Activated CD4-positive, alpha-beta memory T cell treated with anti-CD3 and anti-CD28 coated beads, Interleukin-2, amount 10 ng/mL, durations not matched to agents 7 days and 5 days (primary cell): ENCODE data around the gene PRSS3. TPM values are rescaled to one million over a fixed set of nuclear protein-coding genes. Genes with fewer than 3 reads are reported as not detected.
"Not testable (repeated sequence)": the region's sequence is repeated elsewhere in the genome, so short reads cannot be mapped to it uniquely, and the experiment has no call there.

Source experiments
- CTCF ChIA-PET: fragments of 350-600 bp; sonication (Branson Sonifier 250); formaldehyde crosslinking; loops from one replicate; lab custom pipeline; 2021; ENCODE audit warnings: antibody characterized with exemption, inconsistent platforms; lab: Charles Lee
- POLR2A ChIA-PET: fragments of 350-600 bp; sonication (Branson Sonifier 250); formaldehyde crosslinking; loops from one replicate; lab custom pipeline; 2021; ENCODE audit warnings: antibody characterized with exemption; lab: Charles Lee
- DNase-seq: peaks from one replicate; pipeline ENCODE4 v3.0.0-alpha.2; 2020
- H3K27ac Mint-ChIP-seq: one replicate; pipeline ENCODE4 v1.8.0; 2021; ENCODE audit warnings: mild to moderate bottlenecking, mixed read lengths
- H3K27me3 Mint-ChIP-seq: one replicate; pipeline ENCODE4 v1.8.0; 2021; ENCODE audit warnings: mixed read lengths
- H3K36me3 Mint-ChIP-seq: one replicate; pipeline ENCODE4 v1.8.0; 2021; ENCODE audit warnings: low read depth, mixed read lengths
- H3K4me1 Mint-ChIP-seq: one replicate; pipeline ENCODE4 v1.8.0; 2021; ENCODE audit warnings: mixed read lengths
- H3K4me3 Mint-ChIP-seq: one replicate; pipeline ENCODE4 v1.8.0; 2021; ENCODE audit warnings: mild to moderate bottlenecking, mixed read lengths
- H3K9me3 Mint-ChIP-seq: one replicate; pipeline ENCODE4 v1.8.0; 2021; ENCODE audit warnings: mixed read lengths
- total RNA-seq, 2 experiments: library from RNA; stranded (reverse); gene quantifications; one replicate each; pipeline ENCODE4 v1.2.3, GENCODE V29; 2021

PRSS3 gene
- total RNA-seq, 2 experiments from 2014 or later, result not detected

GRCh38 chr9:33829641-33830230, 34.4 kb downstream of the PRSS3 start:
- H3K4me3 Mint-ChIP-seq, H3K27ac Mint-ChIP-seq, H3K9me3 Mint-ChIP-seq, H3K36me3 Mint-ChIP-seq, H3K4me1 Mint-ChIP-seq, DNase-seq, CTCF ChIA-PET, H3K27me3 Mint-ChIP-seq: not testable (repeated sequence)
- POLR2A ChIA-PET, result interaction anchor here (1.4 kb wide), 1 partner anchor 12 kb away, joined by 5 read pairs; no protein-coding TSS in a partner anchor

GRCh38 chr9:33835625-33836260, 40.4 kb downstream of the PRSS3 start:
- ChIA-PET CTCF (no interaction called here), POLR2A (interaction anchor here (1.6 kb wide), 1 partner anchor 22 kb away, joined by 7 read pairs; no protein-coding TSS in a partner anchor)
- H3K9me3 Mint-ChIP-seq, result no peaks in the 10 kb centered on the region
- H3K27me3 Mint-ChIP-seq, result no peaks in the 10 kb centered on the region
- no peak overlapping the region for H3K4me3 Mint-ChIP-seq
- H3K27ac Mint-ChIP-seq, result no peak overlapping the region
- peaks cover 16% of the 10 kb centered on the region for H3K4me1 Mint-ChIP-seq
- DNase-seq, result no peak
- H3K36me3 Mint-ChIP-seq, result peaks cover 4% of the 10 kb centered on the region

- not testable (repeated sequence) for H3K9me3 Mint-ChIP-seq, H3K4me3 Mint-ChIP-seq, DNase-seq, H3K27me3 Mint-ChIP-seq, H3K27ac Mint-ChIP-seq, H3K36me3 Mint-ChIP-seq
- H3K4me1 Mint-ChIP-seq, result peaks cover 16% of the 10 kb centered on the region
- POLR2A ChIA-PET, result interaction anchor here (1.6 kb wide), 1 partner anchor 22 kb away, joined by 7 read pairs; no protein-coding TSS in a partner anchor
- CTCF ChIA-PET, result interaction anchor here (1.4 kb wide), 1 partner anchor 22 kb away, joined by 7 read pairs; no protein-coding TSS in a partner anchor
These were observed 40.9 kb downstream of the PRSS3 start for GRCh38 chr9:33836261-33836660.

- H3K4me1 Mint-ChIP-seq, result peaks cover 16% of the 10 kb centered on the region
- H3K4me3 Mint-ChIP-seq, result no peak overlapping the region
- H3K9me3 Mint-ChIP-seq, result no peaks in the 10 kb centered on the region
- ChIA-PET POLR2A (interaction anchor here (0.6 kb wide), 1 partner anchor 227 kb away, joined by 3 read pairs; no protein-coding TSS in a partner anchor), CTCF (interaction anchor here (0.6 to 1.6 kb wide), 3 partner anchors 10 to 23 kb away, joined by 4 to 7 read pairs (median 4); no protein-coding TSS in a partner anchor)
- no peak overlapping the region for H3K27ac Mint-ChIP-seq
- H3K27me3 Mint-ChIP-seq, result no peaks in the 10 kb centered on the region
- H3K36me3 Mint-ChIP-seq, result peaks cover 4% of the 10 kb centered on the region
- DNase-seq, result no peak
These were observed 41.8 kb downstream of the PRSS3 start for GRCh38 chr9:33837138-33837537.

- ChIA-PET POLR2A (interaction anchor here (0.6 kb wide), 1 partner anchor 28 kb away, joined by 3 read pairs; no protein-coding TSS in a partner anchor), CTCF (no interaction called here)
- Mint-ChIP-seq H3K27ac (no peak overlapping the region), H3K27me3 (no peaks in the 10 kb centered on the region), H3K9me3 (no peaks in the 10 kb centered on the region), H3K36me3 (peaks cover 14% of the 10 kb centered on the region), H3K4me1 (peaks cover 17% of the 10 kb centered on the region), H3K4me3 (no peak overlapping the region)
- no peak for DNase-seq
These were observed 45.0 kb downstream of the PRSS3 start for GRCh38 chr9:33840381-33840780.

GRCh38 chr9:33843312-33843961, 48.1 kb downstream of the PRSS3 start:
- peaks cover 19% of the 10 kb centered on the region for H3K4me1 Mint-ChIP-seq
- no peak overlapping the region for H3K27ac Mint-ChIP-seq
- peaks cover 18% of the 10 kb centered on the region for H3K36me3 Mint-ChIP-seq
- ChIA-PET POLR2A (no interaction called here), CTCF (interaction anchor here (0.5 to 2.0 kb wide), 4 partner anchors 11 to 474 kb away, joined by 3 to 7 read pairs (median 3); no protein-coding TSS in a partner anchor)
- H3K9me3 Mint-ChIP-seq, result no peaks in the 10 kb centered on the region
- DNase-seq, result no peak
- no peaks in the 10 kb centered on the region for H3K27me3 Mint-ChIP-seq
- H3K4me3 Mint-ChIP-seq, result no peak overlapping the region

GRCh38 chr9:33846231-33846630, 50.9 kb downstream of the PRSS3 start:
- no peak for DNase-seq
- Mint-ChIP-seq H3K36me3 (peaks cover 14% of the 10 kb centered on the region), H3K4me3 (no peak overlapping the region), H3K4me1 (peaks cover 19% of the 10 kb centered on the region), H3K9me3 (no peaks in the 10 kb centered on the region), H3K27ac (no peak overlapping the region), H3K27me3 (no peaks in the 10 kb centered on the region)
- ChIA-PET POLR2A (no interaction called here), CTCF (interaction anchor here (1.3 kb wide), 1 partner anchor 12 kb away, joined by 3 read pairs; no protein-coding TSS in a partner anchor)

GRCh38 chr9:33847894-33848205, 52.5 kb downstream of the PRSS3 start:
- ChIA-PET CTCF (interaction anchor here (1.0 to 3.2 kb wide), 3 partner anchors 32 to 226 kb away, joined by 3 to 19 read pairs (median 3); no protein-coding TSS in a partner anchor), POLR2A (interaction anchor here (0.7 to 1.2 kb wide), 2 partner anchors 9 to 764 kb away, joined by 3 read pairs; partner anchors contain the start of gene RPP25L)
- not testable (repeated sequence) for H3K27me3 Mint-ChIP-seq, H3K27ac Mint-ChIP-seq, H3K4me3 Mint-ChIP-seq, H3K36me3 Mint-ChIP-seq, H3K9me3 Mint-ChIP-seq, DNase-seq
- H3K4me1 Mint-ChIP-seq, result peaks cover 15% of the 10 kb centered on the region

Other genes starting within 250 kb of the PRSS3 start
- gene UBE2R2, start 21.6 kb downstream of the PRSS3 start, total RNA-seq, result 10 to 100 TPM; 35.8 to 37.7 TPM